Left renal cortex interstitium (tissue), 4 donors: Measurements from ENCODE around the gene CASP1. TPM values are rescaled to one million over a fixed set of nuclear protein-coding genes. Genes with fewer than 3 reads are reported as not detected.

Experiments
- DNase-seq, 4 donors: peaks; one replicate each; pipeline ENCODE4 v3.0.0-alpha.2; 2013; ENCODE audit warnings: low read depth in 4 of 4, low spot score in 2 of 4, missing footprints in 1 of 4
- polyA plus RNA-seq, 4 donors: library from polyadenylated mRNA; unstranded; fragments of 120-200 nt; gene quantifications; one replicate each; pipeline ENCODE4 v1.2.1, GENCODE V29; 2013; ENCODE audit not compliant: insufficient read length in 4 of 4

The CASP1 gene
- polyA plus RNA-seq, 4 donors: 3.4 to 6.9 (median 4.2) TPM

DNA sequence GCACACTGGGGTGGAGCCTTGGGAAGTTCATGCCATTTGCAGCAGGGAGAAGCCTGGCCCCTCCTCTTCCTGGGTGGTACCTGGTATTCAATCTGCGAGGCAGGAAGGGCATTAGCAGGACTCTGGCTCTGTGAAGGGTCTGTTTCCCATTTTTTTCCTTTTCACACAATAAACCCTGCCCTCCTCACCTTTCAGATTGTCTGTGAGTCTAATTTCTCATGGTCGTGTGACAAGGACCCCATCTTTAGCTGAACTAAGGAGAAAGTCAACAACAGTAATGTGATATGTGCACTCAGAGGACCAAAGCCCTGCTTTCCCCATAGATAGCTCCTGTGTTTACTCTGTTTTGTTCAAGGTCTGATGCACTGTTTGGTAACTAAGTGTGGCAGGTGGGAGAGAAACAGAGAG is 39.9 kb downstream of the CASP1 start:
- DNase-seq: peak in 1 of 4 donors; percentile 0

DNA sequence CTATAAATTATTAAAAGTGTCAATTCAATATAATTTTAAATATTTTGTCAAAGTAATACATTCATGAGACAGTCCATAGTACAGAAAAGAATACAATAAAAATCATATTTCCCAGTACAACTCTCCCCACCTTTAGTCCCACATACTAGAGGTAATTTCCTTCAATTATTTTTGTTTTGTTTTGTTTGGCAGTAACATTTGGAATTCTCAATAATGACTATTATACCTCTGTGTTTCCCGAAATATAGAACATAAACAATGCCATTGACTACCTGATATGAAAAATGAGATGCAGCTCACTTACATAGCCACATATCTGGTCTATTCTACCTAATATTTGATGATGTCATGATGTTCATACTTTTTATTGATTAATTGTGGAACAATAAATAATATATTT is 42.2 kb downstream of the CASP1 start:
- no peak for DNase-seq

DNA sequence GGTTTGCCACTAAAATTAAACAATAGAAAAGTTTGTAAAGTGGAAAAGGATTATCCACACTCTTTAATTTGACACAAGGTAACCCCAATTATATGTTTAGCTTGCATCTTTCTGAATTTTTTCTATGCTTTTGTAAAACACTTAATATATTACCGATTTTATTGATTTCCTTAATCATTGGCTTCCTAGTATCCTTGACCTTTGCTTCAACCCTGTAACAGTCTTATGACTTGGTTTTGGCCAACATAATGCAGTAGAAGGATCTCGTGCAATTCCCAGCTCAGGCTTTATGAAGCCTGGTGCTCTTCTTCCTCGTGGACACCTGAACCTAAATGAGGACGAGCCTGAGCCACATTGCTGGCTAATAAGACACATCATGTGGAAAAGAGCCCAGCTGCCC is 43.0 kb downstream of the CASP1 start:
- DNase-seq: no peak

DNA sequence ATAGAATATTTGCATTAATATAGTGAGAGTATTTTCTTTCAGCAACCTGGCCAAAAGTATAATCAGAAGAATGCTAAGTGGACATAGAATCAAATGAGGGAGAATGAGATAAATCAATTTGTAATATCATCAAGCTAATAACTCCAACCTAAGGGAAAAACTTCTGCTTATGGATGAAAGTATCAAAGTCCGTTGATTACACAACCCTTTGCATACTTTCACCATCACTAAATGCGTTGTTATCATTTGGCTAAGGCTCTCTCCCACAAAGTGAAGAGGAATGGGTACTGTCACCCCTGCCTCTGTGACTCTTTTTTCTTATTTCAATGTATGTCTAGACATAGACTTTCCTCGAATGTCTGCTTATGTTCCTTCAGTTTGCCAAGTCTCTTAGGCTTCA is 50.1 kb downstream of the CASP1 start:
- no peak for DNase-seq

DNA sequence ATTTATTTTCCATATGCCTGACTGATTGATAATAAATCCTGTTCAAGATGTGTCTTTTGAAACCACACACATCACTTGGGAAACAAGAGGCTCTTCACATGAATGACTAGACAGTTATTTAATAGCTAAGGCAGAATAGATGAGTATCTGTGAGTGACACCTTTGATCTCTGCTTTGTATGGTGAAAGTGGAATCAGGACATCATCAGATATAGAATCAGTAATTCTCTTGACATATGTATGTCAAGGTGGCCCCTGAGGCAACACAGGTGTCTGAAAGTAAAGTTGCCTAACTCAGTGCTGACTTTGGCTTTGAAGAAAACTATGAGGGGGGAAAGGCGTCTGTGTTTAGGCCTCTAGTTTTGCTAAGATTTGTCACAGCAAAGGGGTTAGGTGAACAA is 55.1 kb downstream of the CASP1 start:
- DNase-seq: no peak

Other genes with a start within 250 kb of the CASP1 start
- 1 to 10 TPM in 1 of 4 donors, under 1 TPM in 3; 0.66 to 1.0 (median 0.78) TPM for gene CASP12, start 136.7 kb downstream of the CASP1 start, polyA plus RNA-seq
- gene CASP4, start 66.6 kb downstream of the CASP1 start, polyA plus RNA-seq: 10 to 100 TPM; 15.9 to 28.6 (median 18.6) TPM
- not detected for gene CASP5, start 12.0 kb downstream of the CASP1 start, polyA plus RNA-seq
- gene CARD16, start 10.2 kb upstream of the CASP1 start, polyA plus RNA-seq: 1 to 10 TPM; 1.3 to 3.4 (median 1.8) TPM
- gene CARD18, start 104.6 kb upstream of the CASP1 start, polyA plus RNA-seq: not detected